Neural cell (in vitro differentiated cells): ENCODE results near the gene DNA2. TPM values are rescaled to one million over a fixed set of nuclear protein-coding genes. Genes with fewer than 3 reads are reported as not detected.
"Not testable (repeated sequence)": the region's sequence is repeated elsewhere in the genome, so short reads cannot be mapped to it uniquely, and the experiment has no call there.

Experiments used
- H2AFZ ChIP-seq: fragments of 200-600, 300-800 bp; sonication (generic), shearing (Covaris generic); 2 replicates; pipeline ENCODE4 v1.6.0; 2014; ENCODE audit warnings: low read depth, mild to moderate bottlenecking, antibody characterized with exemption, low read length, moderate library complexity
- H3F3A ChIP-seq: fragments of 200-600 bp; shearing (Covaris generic); 2 replicates; pipeline ENCODE4 v1.6.1; 2016; ENCODE audit warnings: mild to moderate bottlenecking, moderate library complexity, mixed read lengths, antibody characterized with exemption, low read length; ENCODE audit not compliant: insufficient read depth, poor library complexity, severe bottlenecking
- H3K27ac ChIP-seq: fragments of 200-600, 300-800 bp; sonication (generic), shearing (Covaris generic); 2 replicates; pipeline ENCODE4 v1.5.1; 2014; ENCODE audit warnings: mild to moderate bottlenecking, low read length, moderate library complexity
- H3K27me3 ChIP-seq: fragments of 300-800, 200-600 bp; sonication (generic), shearing (Covaris generic); 2 replicates; pipeline ENCODE4 v1.6.0; 2014; ENCODE audit warnings: mild to moderate bottlenecking, low read depth, low read length, moderate library complexity; ENCODE audit not compliant: insufficient read depth
- H3K36me3 ChIP-seq: fragments of 300-800, 200-600 bp; sonication (generic), shearing (Covaris generic); 2 replicates; pipeline ENCODE4 v1.5.1; 2014; ENCODE audit warnings: mild to moderate bottlenecking, antibody characterized with exemption, low read length, moderate library complexity; ENCODE audit not compliant: insufficient read depth
- H3K4me2 ChIP-seq: fragments of 300-800, 200-600 bp; sonication (generic), shearing (Covaris generic); 2 replicates; pipeline ENCODE4 v1.6.0; 2014; ENCODE audit warnings: mild to moderate bottlenecking, low read length
- H3K4me3 ChIP-seq: fragments of 300-800, 200-600 bp; sonication (generic), shearing (Covaris generic); 2 replicates; pipeline ENCODE4 v1.5.1; 2014; ENCODE audit warnings: mild to moderate bottlenecking, low read length, moderate library complexity
- H3K79me2 ChIP-seq: fragments of 200-600 bp; shearing (Covaris generic); replicated peaks from 2 replicates; pipeline ENCODE4 v1.6.0; 2014; ENCODE audit warnings: mild to moderate bottlenecking, low read length, moderate library complexity; ENCODE audit not compliant: insufficient read depth
- H3K9ac ChIP-seq: fragments of 300-800, 200-600 bp; sonication (generic), shearing (Covaris generic); 2 replicates; pipeline ENCODE4 v1.6.1; 2016; ENCODE audit warnings: mild to moderate bottlenecking, low read length, mixed read lengths
- H3K9me2 ChIP-seq: fragments of 200-600 bp; shearing (Covaris generic); 2 replicates; pipeline ENCODE4 v1.6.1; 2016; ENCODE audit warnings: mild to moderate bottlenecking, low read length, mixed read lengths; ENCODE audit not compliant: insufficient read depth
- H3K9me3 ChIP-seq: fragments of 200-600, 300-800 bp; sonication (generic), shearing (Covaris generic); 2 replicates; pipeline ENCODE4 v1.6.1; 2016; ENCODE audit warnings: mild to moderate bottlenecking, mixed run types, low read length, moderate library complexity, mixed read lengths
- H4K20me1 ChIP-seq: fragments of 200-600 bp; shearing (Covaris generic); 2 replicates; pipeline ENCODE4 v1.6.1; 2016; ENCODE audit warnings: mild to moderate bottlenecking, mixed run types; ENCODE audit not compliant: insufficient read depth
- CTCF ChIP-seq: fragments of 450-650 bp; IDR thresholded peaks from 2 replicates; pipeline ENCODE4 v1.5.1; 2014; ENCODE audit warnings: antibody characterized with exemption, mild to moderate bottlenecking, moderate library complexity; ENCODE audit not compliant: poor library complexity, severe bottlenecking
- EP300 ChIP-seq: fragments of 450-650 bp; conservative IDR thresholded peaks from 2 replicates; pipeline ENCODE4 v1.6.1; 2014; ENCODE audit warnings: antibody characterized with exemption, mild to moderate bottlenecking, moderate library complexity; ENCODE audit not compliant: poor library complexity, severe bottlenecking
- EZH2 ChIP-seq: fragments of 200-600, 300-800 bp; shearing (Covaris generic), sonication (generic); IDR thresholded peaks from 2 replicates; pipeline ENCODE4 v1.6.1; 2014; ENCODE audit warnings: antibody characterized with exemption, low read length, borderline replicate concordance, mild to moderate bottlenecking; ENCODE audit not compliant: insufficient read depth, poor library complexity, severe bottlenecking
- MXI1 ChIP-seq: fragments of 450-650 bp; conservative IDR thresholded peaks from 2 replicates; pipeline ENCODE4 v1.6.1; 2014; ENCODE audit warnings: antibody characterized with exemption, mild to moderate bottlenecking; ENCODE audit not compliant: poor library complexity, severe bottlenecking
- POLR2AphosphoS5 ChIP-seq: IDR thresholded peaks from 2 replicates; pipeline ENCODE4 v1.6.1; 2012
- RAD21 ChIP-seq: fragments of 450-650 bp; conservative IDR thresholded peaks from 2 replicates; pipeline ENCODE4 v1.6.1; 2014; ENCODE audit warnings: antibody characterized with exemption, mild to moderate bottlenecking, moderate library complexity
- REST ChIP-seq: IDR thresholded peaks from 2 replicates; pipeline ENCODE4 v1.6.1; 2012; ENCODE audit warnings: borderline replicate concordance
- SMC3 ChIP-seq: fragments of 450-650 bp; conservative IDR thresholded peaks from 2 replicates; pipeline ENCODE4 v1.6.1; 2014; ENCODE audit warnings: antibody characterized with exemption, mild to moderate bottlenecking, moderate library complexity; ENCODE audit not compliant: poor library complexity
- TAF1 ChIP-seq: IDR thresholded peaks from 2 replicates; pipeline ENCODE4 v1.6.1; 2012; ENCODE audit warnings: low read depth
- polyA minus RNA-seq: library from RNA; depleted of rRNA, polyadenylated mRNA; stranded (reverse); fragments of >200 nt; gene quantifications from 2 replicates; pipeline ENCODE4 v1.2.3, GENCODE V29; 2014
- polyA plus RNA-seq: library from polyadenylated mRNA; depleted of rRNA; stranded (reverse); fragments of >200 nt; gene quantifications from 2 replicates; pipeline ENCODE4 v1.2.3, GENCODE V29; 2014

Gene DNA2
- polyA plus RNA-seq (14.0 and 15.2 TPM in 2 replicates), polyA minus RNA-seq (24.3 and 24.6 TPM in 2 replicates)

- peak within 1 kb of the TSS; percentile 71 for H3K9ac ChIP-seq
- H3K4me3 ChIP-seq, result peak within 1 kb of the TSS; percentile 80
- TF ChIP-seq REST, result peak; percentile 20
- no peak for TF ChIP-seq EZH2
- peak; percentile 34 for TF ChIP-seq RAD21
- peak; percentile 50 for TF ChIP-seq SMC3
- peak; percentile 50 for TF ChIP-seq POLR2AphosphoS5
- TF ChIP-seq MXI1, result peak; percentile 98
- H2AFZ ChIP-seq, result peak within 1 kb of the TSS; percentile 91
- no peaks in the 10 kb centered on the region for H4K20me1 ChIP-seq
- peaks cover 23% of the 10 kb centered on the region for H3K79me2 ChIP-seq
- no peaks in the 10 kb centered on the region for H3K9me3 ChIP-seq
- no peaks in the 10 kb centered on the region for H3K9me2 ChIP-seq
- no peaks in the 10 kb centered on the region for H3K27me3 ChIP-seq
- peak within 1 kb of the TSS; percentile 56 for H3K4me2 ChIP-seq
- peak within 1 kb of the TSS; percentile 49 for H3K27ac ChIP-seq
- no peaks in the 10 kb centered on the region for H3K36me3 ChIP-seq
- no peaks in the 10 kb centered on the region for H3F3A ChIP-seq
Measured at GRCh38 chr10:68471586-68472408, at the start of gene DNA2. Gene DNA2, minus strand, starts transcription at chr10:68471973. Its CDS starts 109 bp downstream, at chr10:68471864.

GRCh38 chr10:68518609-68519008, 46.8 kb upstream of the DNA2 start:
- not testable (repeated sequence) for H2AFZ ChIP-seq, H3K36me3 ChIP-seq, H4K20me1 ChIP-seq

GRCh38 chr10:68517188-68517587, 45.4 kb upstream of the DNA2 start:
- Histone ChIP-seq H3K4me2 (no peak overlapping the region), H3F3A (no peaks in the 10 kb centered on the region), H3K4me3 (no peak overlapping the region), H3K9me2 (no peaks in the 10 kb centered on the region), H4K20me1 (no peaks in the 10 kb centered on the region), H2AFZ (no peak overlapping the region), H3K36me3 (no peaks in the 10 kb centered on the region), H3K27me3 (no peaks in the 10 kb centered on the region), H3K27ac (no peak overlapping the region), H3K9me3 (no peaks in the 10 kb centered on the region), H3K9ac (no peak overlapping the region), H3K79me2 (no peaks in the 10 kb centered on the region)
- TF ChIP-seq EZH2, result no peak
- TF ChIP-seq REST, result no peak
- TF ChIP-seq TAF1, result no peak
- TF ChIP-seq MXI1, result no peak
- TF ChIP-seq CTCF, result no peak
- no peak for TF ChIP-seq EP300
- no peak for TF ChIP-seq SMC3
- TF ChIP-seq RAD21, result no peak
- TF ChIP-seq POLR2AphosphoS5, result no peak

More at GRCh38 chr10:68518609-68519008, 46.8 kb upstream of the DNA2 start:
- H3K27ac ChIP-seq, H3K27me3 ChIP-seq, H3K79me2 ChIP-seq, H3K4me3 ChIP-seq, H3K9me2 ChIP-seq, H3F3A ChIP-seq, H3K9me3 ChIP-seq, H3K9ac ChIP-seq, H3K4me2 ChIP-seq: not testable (repeated sequence)
